ENCODE data around the gene SCP2.
A peak's percentile ranks its signal among the peaks of the same experiment; 100 is the strongest.

Gene SCP2

DNA sequence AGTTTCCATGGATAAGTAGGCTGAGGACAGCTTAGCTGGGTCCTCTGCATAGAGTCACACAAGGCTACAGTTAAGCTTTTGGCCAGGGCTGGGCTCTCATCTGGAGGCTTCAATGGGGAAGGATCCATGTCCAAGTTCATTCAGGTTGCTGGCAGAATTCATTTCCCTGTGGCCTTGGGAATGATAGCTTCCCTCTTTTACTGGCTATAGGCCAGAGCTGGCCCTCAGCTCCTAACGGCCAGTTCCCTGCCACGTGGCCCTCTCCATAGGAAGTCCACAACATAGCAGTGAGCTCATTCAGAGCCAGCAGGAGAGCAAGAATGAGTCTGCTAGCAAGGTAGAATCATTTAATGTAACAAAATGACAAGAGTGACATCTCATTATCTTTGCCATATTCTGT is 119.9 kb downstream of the SCP2 start:
- no peak for DNase-seq

- DNase-seq = no peak
Observed at GRCh38 chr1:53047737-53048736, 121.0 kb downstream of the SCP2 start.

DNA sequence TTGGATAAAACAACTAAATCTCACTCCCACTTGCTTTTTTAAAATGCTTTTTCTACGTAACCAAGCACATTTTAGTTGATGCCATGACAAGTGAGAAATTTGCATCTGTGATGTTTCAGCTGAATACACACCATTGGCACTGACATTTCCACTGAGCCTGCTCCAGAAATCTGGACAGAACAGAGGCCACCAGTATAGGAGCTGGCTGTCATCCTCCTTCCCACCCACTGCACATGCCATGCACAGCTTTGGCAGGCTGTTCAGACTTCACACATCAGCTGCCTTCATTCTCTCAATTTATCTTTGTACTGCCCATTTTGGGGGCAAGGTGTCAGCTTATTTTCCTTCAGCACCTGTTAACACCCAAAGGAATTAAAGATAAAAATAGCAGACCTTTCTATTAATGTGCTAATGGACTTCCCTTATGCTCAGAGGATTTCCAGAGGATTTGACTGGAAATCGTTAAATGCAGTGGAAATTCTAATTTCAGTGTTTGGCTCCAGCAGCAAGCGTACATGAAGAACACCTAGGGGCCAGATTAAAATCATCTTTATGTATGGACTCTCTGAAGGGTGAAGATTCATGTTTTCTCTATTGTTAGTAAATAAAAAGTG is 122.0 kb downstream of the SCP2 start:
- DNase-seq = no peak

GRCh38 chr1:53049574-53049967 is 122.5 kb downstream of the SCP2 start:
- no peak for DNase-seq

DNA sequence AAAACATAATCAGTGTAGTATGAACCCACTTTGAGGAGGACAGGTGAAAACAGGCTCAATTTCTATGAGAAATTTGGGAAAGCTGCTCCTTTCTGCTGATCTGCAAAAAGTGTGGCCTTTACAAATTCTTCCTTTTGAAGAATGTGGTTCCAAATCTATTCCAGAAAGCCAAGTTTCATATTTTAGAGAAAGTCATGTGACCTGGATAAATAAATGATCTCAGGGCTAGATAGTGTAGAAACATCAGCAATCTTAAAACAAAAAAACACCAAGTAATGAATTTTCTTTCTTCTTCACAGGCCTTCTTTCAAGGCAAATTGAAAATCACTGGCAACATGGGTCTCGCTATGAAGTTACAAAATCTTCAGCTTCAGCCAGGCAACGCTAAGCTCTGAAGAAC is 123.2 kb downstream of the SCP2 start:
- no peak for DNase-seq

DNA sequence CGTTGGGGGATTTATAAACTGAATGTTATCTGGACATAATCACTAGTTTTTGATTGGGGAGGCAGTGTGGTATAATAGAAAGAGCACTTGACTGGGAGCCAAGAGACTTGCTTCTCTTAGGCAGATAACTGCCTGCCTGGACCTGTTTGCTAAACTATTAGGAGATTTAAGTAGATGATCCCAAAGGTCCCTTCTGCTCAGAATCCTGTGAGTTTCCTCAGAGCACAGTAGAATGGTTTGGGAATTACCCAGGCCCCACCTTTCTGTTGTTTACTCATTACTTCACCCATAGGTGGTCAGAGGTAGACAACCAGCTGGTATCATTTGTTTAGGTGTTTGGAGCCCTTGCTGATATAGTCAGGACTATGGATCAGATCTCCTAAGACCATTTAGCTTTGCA is 124.6 kb downstream of the SCP2 start:
- no peak for DNase-seq

GRCh38 chr1:53057127-53057526 is 130.1 kb downstream of the SCP2 start:
- no peak for DNase-seq

- no peak for DNase-seq
Observed at GRCh38 chr1:53060579-53060978, 133.5 kb downstream of the SCP2 start.

DNA sequence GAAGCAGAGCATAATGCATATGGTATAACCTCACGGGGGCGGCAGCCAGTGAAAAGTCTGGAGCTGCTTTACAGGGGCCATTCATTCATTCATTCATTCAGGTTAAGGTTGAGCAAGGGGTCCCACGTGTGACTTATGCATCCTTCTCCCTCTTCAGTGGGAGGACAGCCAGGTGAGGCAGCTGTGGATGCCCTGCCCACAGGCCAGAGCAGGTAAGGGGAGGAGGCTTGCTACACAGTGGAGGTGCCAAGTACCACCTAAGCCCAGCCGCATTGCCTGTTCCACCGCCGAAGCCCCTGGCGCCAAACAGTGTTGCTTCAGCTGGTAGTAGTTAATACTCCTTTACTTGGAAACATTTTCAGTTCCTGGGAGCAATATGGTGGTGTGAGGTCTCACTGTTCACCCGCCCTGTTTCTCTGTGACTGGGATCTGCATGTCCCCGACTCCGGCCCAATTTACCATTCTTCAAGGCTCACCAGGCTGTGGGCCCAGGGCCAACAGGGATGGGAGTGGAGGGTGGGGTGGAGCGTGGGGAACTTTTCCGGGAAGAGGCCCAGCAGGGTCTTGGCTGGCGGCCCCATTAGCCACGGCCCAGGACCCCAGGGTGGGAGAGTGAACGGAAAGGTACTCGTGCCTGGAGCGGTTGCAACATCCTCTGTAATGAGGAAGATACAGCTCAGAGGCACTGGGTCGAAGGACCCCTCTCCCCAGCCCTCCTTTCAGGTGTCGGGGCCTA is 134.2 kb downstream of the SCP2 start:
- no peak for DNase-seq

GRCh38 chr1:53061859-53062707 is 135.0 kb downstream of the SCP2 start, which contains the start of gene PODN:
Gene PODN (plus strand): TSS chr1:53062213. CDS start chr1:53069856, 7,643 bp downstream.
- no peak for DNase-seq

DNA sequence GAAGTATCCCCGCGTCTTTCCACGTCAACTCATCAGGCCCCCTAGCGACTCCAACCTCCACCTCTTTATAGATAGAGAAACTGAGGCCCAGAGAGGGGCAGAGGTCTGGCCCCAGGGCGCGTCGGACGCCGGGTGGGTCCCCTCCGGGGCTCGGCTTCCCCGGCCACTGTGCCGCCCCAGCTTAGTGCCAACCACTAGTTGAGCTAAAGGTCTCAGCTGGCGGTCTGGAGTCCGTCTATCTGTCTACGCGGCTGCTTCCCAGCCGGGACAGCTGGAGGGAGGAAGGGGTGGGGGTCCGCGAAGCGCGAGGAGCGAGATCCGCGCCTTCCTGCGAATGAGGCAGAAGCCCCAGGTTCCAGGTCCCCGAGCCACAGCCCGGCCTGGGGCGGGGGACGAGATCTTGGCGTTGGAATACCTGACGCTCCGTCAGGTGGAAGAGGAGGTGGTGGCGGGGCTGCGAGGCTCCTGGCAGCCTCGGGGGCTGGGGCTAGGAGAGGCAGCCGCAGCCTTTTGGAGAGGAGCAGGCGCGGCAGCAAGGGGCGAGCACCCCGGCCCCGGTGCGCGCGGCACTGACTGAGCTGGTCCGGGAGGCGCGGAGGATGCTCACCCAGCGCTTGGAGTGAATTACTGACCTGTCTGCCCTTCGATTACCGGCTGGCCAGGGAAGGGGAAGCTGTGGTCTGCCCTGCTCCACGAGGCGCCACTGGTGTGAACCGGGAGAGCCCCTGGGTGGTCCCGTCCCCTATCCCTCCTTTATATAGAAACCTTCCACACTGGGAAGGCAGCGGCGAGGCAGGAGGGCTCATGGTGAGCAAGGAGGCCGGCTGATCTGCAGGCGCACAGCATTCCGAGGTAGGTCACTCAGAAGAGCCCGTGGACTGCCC is 135.9 kb downstream of the SCP2 start:
- DNase-seq = no peak

DNA sequence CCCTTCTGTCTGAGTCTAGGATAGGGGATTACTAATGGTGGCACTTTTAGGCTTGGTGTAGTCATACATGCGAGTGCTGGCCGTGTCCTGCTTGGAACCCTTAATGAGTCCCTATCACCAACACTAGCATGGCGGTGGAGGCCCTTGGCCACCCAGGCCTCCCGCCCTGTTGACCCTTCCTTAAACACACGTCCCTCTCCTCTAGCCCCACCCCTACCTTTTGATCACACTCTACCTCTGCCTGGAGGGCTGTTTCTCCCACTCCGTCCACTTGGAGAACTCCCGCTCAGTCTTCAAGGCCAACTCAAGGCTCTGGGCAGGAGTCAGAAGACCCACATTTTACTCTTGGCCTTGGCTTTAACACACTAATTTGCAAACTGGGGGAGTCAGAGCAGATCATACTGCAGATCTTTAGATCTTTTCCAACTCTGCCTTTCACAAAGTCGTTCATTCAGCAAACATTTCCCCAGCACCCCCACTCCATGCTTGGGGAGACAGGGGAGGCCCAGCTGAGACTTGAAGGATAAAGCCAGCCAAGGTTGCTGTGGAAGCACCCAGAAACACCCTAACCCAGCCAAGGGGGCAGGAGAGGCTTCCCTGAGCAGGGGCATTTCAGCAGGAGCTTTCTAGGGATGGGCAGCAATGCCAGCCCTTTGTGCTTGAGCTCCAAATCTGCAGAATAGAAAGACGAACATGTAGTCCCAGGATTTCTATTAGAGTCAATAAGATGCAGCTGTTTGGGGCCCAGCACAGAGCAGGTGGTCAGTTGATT is 136.9 kb downstream of the SCP2 start:
- no peak for DNase-seq

DNA sequence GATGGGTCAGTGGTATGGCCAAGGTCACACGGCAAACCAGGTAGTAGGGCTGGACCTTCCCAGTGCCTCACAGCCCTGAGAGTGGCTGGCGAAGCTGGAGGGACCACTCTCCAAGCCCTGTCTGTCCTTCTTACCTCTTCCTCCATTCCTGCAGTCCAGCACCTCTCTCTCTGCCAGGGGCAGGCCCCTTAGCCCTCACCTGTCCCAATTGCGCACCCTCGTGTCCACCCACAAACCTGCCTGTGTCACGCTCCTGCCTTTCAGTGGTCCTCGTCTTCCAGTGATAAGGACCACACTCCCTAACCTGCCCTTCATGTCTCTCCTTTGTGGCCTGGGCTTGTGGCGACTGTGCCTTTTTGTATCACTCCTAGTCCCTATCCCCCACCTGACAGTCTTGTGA is 138.3 kb downstream of the SCP2 start:
- no peak for DNase-seq

- no peak for DNase-seq
Observed at GRCh38 chr1:53066488-53066887, 139.4 kb downstream of the SCP2 start.

- peak; percentile 57 for DNase-seq
Observed at GRCh38 chr1:53066891-53067738, 140.0 kb downstream of the SCP2 start.

GRCh38 chr1:53067886-53068285 is 140.8 kb downstream of the SCP2 start:
- DNase-seq = no peak

DNA sequence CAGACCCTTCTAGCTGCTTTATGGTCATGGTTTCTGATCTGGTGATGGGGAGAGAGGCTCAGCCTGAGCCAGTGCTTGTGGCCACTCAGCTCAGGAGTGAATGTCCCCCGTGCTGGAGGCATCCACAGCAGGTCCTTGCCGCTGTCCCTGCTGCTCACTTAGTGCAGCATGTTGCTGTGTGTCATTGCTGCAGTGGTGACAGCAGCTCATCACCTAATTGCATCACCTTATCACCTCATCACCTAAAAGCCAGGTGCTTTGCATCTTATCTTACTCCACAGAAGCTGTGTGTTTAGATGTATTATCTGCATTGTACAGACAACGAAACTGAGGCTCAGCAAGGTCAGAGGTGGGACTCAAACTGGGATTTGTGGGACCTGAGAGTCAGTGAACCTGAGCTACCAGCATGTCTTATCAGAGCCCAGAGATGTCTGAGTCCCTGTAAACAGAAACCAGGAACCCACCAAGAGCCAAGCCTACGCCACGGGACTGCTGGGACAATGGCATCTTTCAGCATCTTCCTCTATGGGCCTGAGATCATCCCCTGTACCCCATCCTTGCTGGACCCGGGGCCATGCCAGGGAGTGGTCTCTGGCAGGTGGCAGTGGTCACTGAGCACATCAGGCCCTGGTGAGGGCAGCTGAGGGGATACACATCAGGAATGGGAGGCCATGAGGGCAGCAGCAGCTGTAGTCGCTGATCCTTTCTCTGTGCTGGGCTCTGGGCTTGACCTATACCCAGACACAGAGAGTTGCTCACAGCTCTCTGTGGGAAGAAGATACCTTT is 141.4 kb downstream of the SCP2 start:
- DNase-seq = peak; percentile 56

DNA sequence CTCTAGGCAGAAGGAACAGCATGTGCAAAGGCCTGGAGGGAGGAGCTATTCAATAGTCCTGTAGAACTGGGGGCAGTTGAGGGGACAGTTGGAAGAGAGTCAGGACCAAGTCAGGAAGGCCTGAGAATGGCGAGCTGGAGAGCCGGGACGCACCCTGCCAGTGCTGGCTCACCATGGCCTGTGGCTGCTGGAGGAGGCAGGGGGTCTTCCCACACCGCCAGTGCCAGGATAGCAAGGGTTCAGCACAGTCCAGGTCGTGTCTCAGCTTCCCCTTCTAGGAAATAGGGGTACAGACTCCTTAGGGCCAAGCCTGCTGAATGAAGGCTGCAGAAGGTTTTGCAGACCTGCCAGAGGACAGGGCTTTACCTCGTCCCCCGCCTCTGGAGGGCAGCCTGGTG is 142.2 kb downstream of the SCP2 start:
- DNase-seq = peak; percentile 27
